ENCODE results near the gene SYNC.
"Not testable (repeated sequence)": the region's sequence is repeated elsewhere in the genome, so short reads cannot be mapped to it uniquely, and the experiment has no call there.

SYNC gene

GRCh38 chr1:32703479-32704291, 1.1 kb upstream of the SYNC start:
- TF ChIP-seq OSR1 (CRISPR knock-in tag; IDR thresholded peaks at IDR 0.05): no peak
- TF ChIP-seq ZNF8 (CRISPR knock-in tag; IDR thresholded peaks at IDR 0.05): no peak
- TF ChIP-seq BACH2 (CRISPR knock-in tag; IDR thresholded peaks at IDR 0.05; ENCODE audit: borderline replicate concordance): no peak
- no peak for TF ChIP-seq GLIS3 (CRISPR knock-in tag; IDR thresholded peaks at IDR 0.05)
- TF ChIP-seq ZFP3 (CRISPR knock-in tag; IDR thresholded peaks at IDR 0.05): no peak
- peak; percentile 76 for ATAC-seq

GRCh38 chr1:32701951-32702598, 495 bp downstream of the SYNC start:
- peak; percentile 15 for ATAC-seq
- TF ChIP-seq TOX (CRISPR knock-in tag; IDR thresholded peaks at IDR 0.05; ENCODE audit: borderline replicate concordance): no peak
- no peak for TF ChIP-seq ARNTL (CRISPR knock-in tag; IDR thresholded peaks at IDR 0.05; ENCODE audit: borderline replicate concordance, low read depth)
- no peak for TF ChIP-seq POU6F1 (CRISPR knock-in tag; IDR thresholded peaks at IDR 0.05; ENCODE audit: borderline replicate concordance, low read depth)
- no peak for TF ChIP-seq ZFP3 (CRISPR knock-in tag; IDR thresholded peaks at IDR 0.05)
- no peak for TF ChIP-seq OSR1 (CRISPR knock-in tag; IDR thresholded peaks at IDR 0.05)
- TF ChIP-seq CSDC2 (CRISPR knock-in tag; IDR thresholded peaks at IDR 0.05): no peak
- no peak for TF ChIP-seq ZNF8 (CRISPR knock-in tag; IDR thresholded peaks at IDR 0.05)
- no peak for TF ChIP-seq BACH2 (CRISPR knock-in tag; IDR thresholded peaks at IDR 0.05; ENCODE audit: borderline replicate concordance)
- no peak for TF ChIP-seq GLIS3 (CRISPR knock-in tag; IDR thresholded peaks at IDR 0.05)

GRCh38 chr1:32701421-32701911, 1.1 kb downstream of the SYNC start:
- TF ChIP-seq ZNF565 (CRISPR knock-in tag; conservative IDR thresholded peaks at IDR 0.05; ENCODE audit: low read depth): no peak
- no peak for TF ChIP-seq CSRNP3 (CRISPR knock-in tag; IDR thresholded peaks at IDR 0.05)
- ATAC-seq: peak; percentile 9

- ATAC-seq: not testable (repeated sequence)
Measured at GRCh38 chr1:32696996-32697395, 5.6 kb downstream of the SYNC start.

- ATAC-seq: no peak
- no peak for TF ChIP-seq TOX (CRISPR knock-in tag; IDR thresholded peaks at IDR 0.05; ENCODE audit: borderline replicate concordance)
- TF ChIP-seq CSRNP3 (CRISPR knock-in tag; IDR thresholded peaks at IDR 0.05): no peak
- no peak for TF ChIP-seq ZNF8 (CRISPR knock-in tag; IDR thresholded peaks at IDR 0.05)
- no peak for TF ChIP-seq BACH2 (CRISPR knock-in tag; IDR thresholded peaks at IDR 0.05; ENCODE audit: borderline replicate concordance)
- TF ChIP-seq ARNTL (CRISPR knock-in tag; IDR thresholded peaks at IDR 0.05; ENCODE audit: borderline replicate concordance, low read depth): no peak
- TF ChIP-seq ZFP30 (CRISPR knock-in tag; IDR thresholded peaks at IDR 0.05): no peak
- no peak for TF ChIP-seq GLIS3 (CRISPR knock-in tag; IDR thresholded peaks at IDR 0.05)
- TF ChIP-seq RARB (CRISPR knock-in tag; IDR thresholded peaks at IDR 0.05): no peak
Measured at GRCh38 chr1:32696041-32696440, 6.5 kb downstream of the SYNC start.

- peak; percentile 27 for ATAC-seq
- TF ChIP-seq ZNF70 (CRISPR knock-in tag; IDR thresholded peaks at IDR 0.05) (no peak), CREB5 (CRISPR knock-in tag; IDR thresholded peaks at IDR 0.05; ENCODE audit: low read depth) (no peak), SNAI2 (CRISPR knock-in tag; IDR thresholded peaks at IDR 0.05) (no peak), BACH2 (CRISPR knock-in tag; IDR thresholded peaks at IDR 0.05; ENCODE audit: borderline replicate concordance) (no peak), OSR1 (CRISPR knock-in tag; IDR thresholded peaks at IDR 0.05) (no peak)
Measured at GRCh38 chr1:32695098-32695904, 7.3 kb downstream of the SYNC start.

Data from SK-N-SH treated with all-trans-retinoic acid at 6 μM for 48 hours (cell line).